HepG2 (cell line): Measurements from ENCODE around the gene HSDL2. TPM values are rescaled to one million over a fixed set of nuclear protein-coding genes. Genes with fewer than 3 reads are reported as not detected.
A peak's percentile ranks its signal among the peaks of the same experiment; 100 is the strongest.

Experiments used
- AHDC1 ChIP-seq: sonication (generic); formaldehyde crosslinking; IDR thresholded peaks from 2 replicates; pipeline ENCODE4 v1.5.1; 2020; ENCODE audit warnings: mild to moderate bottlenecking, missing genetic modification reagents, borderline replicate concordance
- ARNT ChIP-seq: fragments of 450-650 bp; IDR thresholded peaks from 2 replicates; pipeline ENCODE4 v1.6.1; 2017
- ASH2L ChIP-seq: fragments of 300-600, 200-600 bp; sonication (generic); IDR thresholded peaks from 2 replicates; pipeline ENCODE4 v1.7.0; 2017; ENCODE audit warnings: low read depth, mild to moderate bottlenecking, moderate library complexity, mixed read lengths, low read length; ENCODE audit not compliant: insufficient read length
- EHMT2 ChIP-seq: fragments of 200-600 bp; sonication (generic); IDR thresholded peaks from 2 replicates; pipeline ENCODE4 v1.7.0; 2017; ENCODE audit warnings: antibody characterized with exemption, low read depth, low read length, borderline replicate concordance
- HOXA9 ChIP-seq: sonication (generic); formaldehyde crosslinking; IDR thresholded peaks from 2 replicates; pipeline ENCODE4 v1.8.1; 2022; ENCODE audit warnings: missing genetic modification reagents, mild to moderate bottlenecking, moderate library complexity, borderline replicate concordance
- NCOA2 ChIP-seq: sonication (generic); formaldehyde crosslinking; IDR thresholded peaks from 2 replicates; pipeline ENCODE4 v1.8.0; 2022; ENCODE audit warnings: inconsistent platforms
- NR2F1 ChIP-seq, 2 experiments: fragments of 450-650 bp in 1 of 2; formaldehyde crosslinking in 1 of 2; IDR thresholded peaks; 2 replicates each; pipeline versions ENCODE4 v1.5.0 to v1.6.1; 2016 to 2020; ENCODE audit warnings: mild to moderate bottlenecking in 1 of 2, missing compliant biosample characterization in 1 of 2, missing genetic modification reagents in 1 of 2, moderate library complexity in 1 of 2
- NR2F6 ChIP-seq, 2 experiments: IDR thresholded peaks; 2 replicates each; pipeline ENCODE4 v1.6.1; 2016; ENCODE audit warnings: antibody characterized with exemption in 1 of 2, mild to moderate bottlenecking in 1 of 2
- RBFOX2 ChIP-seq: fragments of 200-400 bp; formaldehyde crosslinking; IDR thresholded peaks from 2 replicates; pipeline ENCODE4 v1.6.1; 2017; ENCODE audit warnings: low read depth, mild to moderate bottlenecking, low read length
- REST ChIP-seq, 2 experiments: IDR thresholded peaks; 2 replicates each; pipeline ENCODE4 v1.6.1; 2011 to 2012; ENCODE audit warnings: low read length in 2 of 2, borderline replicate concordance in 1 of 2, low read depth in 1 of 2, mild to moderate bottlenecking in 1 of 2, moderate library complexity in 1 of 2
- RORA ChIP-seq: sonication (generic); formaldehyde crosslinking; IDR thresholded peaks from 2 replicates; pipeline ENCODE4 v1.5.0; 2020; ENCODE audit warnings: mild to moderate bottlenecking, missing genetic modification reagents, moderate library complexity
- ZC3H13 ChIP-seq: sonication (generic); formaldehyde crosslinking; IDR thresholded peaks from 2 replicates; pipeline ENCODE4 v1.8.1; 2023; ENCODE audit warnings: mild to moderate bottlenecking, missing genetic modification reagents, moderate library complexity
- ZMYM3 ChIP-seq: sonication (generic); formaldehyde crosslinking; IDR thresholded peaks from 2 replicates; pipeline ENCODE4 v1.5.1; 2020; ENCODE audit warnings: mild to moderate bottlenecking, missing genetic modification reagents
- ZNF317 ChIP-seq: sonication (generic); formaldehyde crosslinking; IDR thresholded peaks from 2 replicates; pipeline ENCODE4 v1.5.0; 2020; ENCODE audit warnings: mild to moderate bottlenecking, missing genetic modification reagents
- ZNF558 ChIP-seq: sonication (generic); formaldehyde crosslinking; IDR thresholded peaks from 2 replicates; pipeline ENCODE4 v1.9.0; 2022; ENCODE audit warnings: mild to moderate bottlenecking, missing genetic modification reagents, borderline replicate concordance
- ZNF703 ChIP-seq: sonication (generic); formaldehyde crosslinking; IDR thresholded peaks from 2 replicates; pipeline ENCODE4 v1.5.1; 2020; ENCODE audit warnings: missing genetic modification reagents, mild to moderate bottlenecking, moderate library complexity, borderline replicate concordance
- ZNF720 ChIP-seq: sonication (generic); formaldehyde crosslinking; IDR thresholded peaks from 2 replicates; pipeline ENCODE4 v1.4.0; 2020; ENCODE audit warnings: missing genetic modification reagents
- ZNF740 ChIP-seq: sonication (generic); formaldehyde crosslinking; IDR thresholded peaks from 2 replicates; pipeline ENCODE4 v1.4.0; 2020; ENCODE audit warnings: missing genetic modification reagents
- polyA plus RNA-seq, 8 experiments: library from polyadenylated mRNA; depleted of rRNA in 3 of 8; stranded (reverse) in 7 of 8; unstranded in 1 of 8; fragments of >200 nt; fragmentation: Illumina TruSeq in 4 of 8; extraction: Trizol in 4 of 8; gene quantifications; 2 replicates each; pipeline versions ENCODE4 v1.2.1 to v1.2.3, GENCODE V29; 2011 to 2016; ENCODE audit warnings: low read depth in 4 of 8, missing spikeins in 1 of 8, mixed read lengths in 1 of 8; ENCODE audit not compliant: insufficient read depth in 1 of 8
- total RNA-seq, 5 experiments: library from RNA; depleted of rRNA; stranded (reverse); fragments of >200 nt; fragmentation: Illumina TruSeq; extraction: Trizol; gene quantifications; 2 replicates each; pipeline ENCODE4 v1.2.3, GENCODE V29; 2016; ENCODE audit warnings: low read depth in 1 of 5

Gene HSDL2
- total and polyA plus RNA-seq, 2 of the 13 experiments (the other 11 are each of a cell fraction or from before 2014, with no cell fraction given), result 55.3 to 80.2 TPM

GRCh38 chr9:112487008-112487798 lies 107.3 kb downstream of the HSDL2 start (continued):
- TF ChIP-seq AHDC1 (no peak), HOXA9 (CRISPR knock-in tag) (0 out of 2 replicates have a peak, but pooled peaks have one; percentile 6), NR2F1 (CRISPR knock-in tag; IDR thresholded peaks at IDR 0.05) (peak in 1 of 2 experiments; percentile 24; a peak in 1 of 4 replicates), RBFOX2 (peak; percentile 69; the same call in 1 of the 2 replicates), ASH2L (peak; percentile 62), NCOA2 (CRISPR knock-in tag) (no peak), EHMT2 (no peak), RORA (no peak), ZNF740 (CRISPR knock-in tag) (peak; percentile 89), ARNT (no peak), ZNF558 (CRISPR knock-in tag) (0 out of 2 replicates have a peak, but pooled peaks have one; percentile 77), REST (IDR thresholded peaks at IDR 0.05; ENCODE audit: borderline replicate concordance in 1 of 2, low read depth in 1 of 2, low read length in 2 of 2) (no peak), NR2F6 (IDR thresholded peaks at IDR 0.05) (no peak), NR2F6 (CRISPR knock-in tag; IDR thresholded peaks at IDR 0.05) (no peak), ZMYM3 (CRISPR knock-in tag) (no peak), ZNF703 (CRISPR knock-in tag) (no peak), ZC3H13 (CRISPR knock-in tag) (0 out of 2 replicates have a peak, but pooled peaks have one; percentile 10), ZNF317 (no peak), ZNF720 (CRISPR knock-in tag) (no peak)
